Mesodermal cell (in vitro differentiated cells): ENCODE data around the gene ATP5MG.

Experiments
- H3K27ac ChIP-seq: 2 replicates; pipeline ENCODE4 v1.7.0; 2013; ENCODE audit warnings: mild to moderate bottlenecking, low read depth, low read length, moderate library complexity; ENCODE audit not compliant: severe bottlenecking
- H3K36me3 ChIP-seq: 2 replicates; pipeline ENCODE4 v1.7.1; 2013; ENCODE audit warnings: mild to moderate bottlenecking, low read length, moderate library complexity; ENCODE audit not compliant: control insufficient read depth, insufficient read depth
- H3K4me1 ChIP-seq: one replicate; pipeline ENCODE4 v1.7.1; 2013; ENCODE audit warnings: mild to moderate bottlenecking, low read length; ENCODE audit not compliant: insufficient read depth, control insufficient read depth, poor library complexity, severe bottlenecking
- H3K4me3 ChIP-seq: 2 replicates; pipeline ENCODE4 v1.7.0; 2013; ENCODE audit warnings: low read length, control low read depth, mild to moderate bottlenecking; ENCODE audit not compliant: insufficient read depth, poor library complexity, severe bottlenecking; ENCODE audit errors: extremely low read depth
- H3K9me3 ChIP-seq: 2 replicates; pipeline ENCODE4 v1.7.1; 2013; ENCODE audit warnings: mild to moderate bottlenecking, low read length, moderate library complexity; ENCODE audit not compliant: control insufficient read depth
- WGBS, 2 experiments: methylation state at CpG; one replicate each; pipeline ENCODE4 v1.1.5; 2013; ENCODE audit warnings: missing lambda C conversion rate in 2 of 2; ENCODE audit not compliant: insufficient coverage in 2 of 2; 5-methylcytosine and 5-hydroxymethylcytosine counted together

ATP5MG gene

DNA sequence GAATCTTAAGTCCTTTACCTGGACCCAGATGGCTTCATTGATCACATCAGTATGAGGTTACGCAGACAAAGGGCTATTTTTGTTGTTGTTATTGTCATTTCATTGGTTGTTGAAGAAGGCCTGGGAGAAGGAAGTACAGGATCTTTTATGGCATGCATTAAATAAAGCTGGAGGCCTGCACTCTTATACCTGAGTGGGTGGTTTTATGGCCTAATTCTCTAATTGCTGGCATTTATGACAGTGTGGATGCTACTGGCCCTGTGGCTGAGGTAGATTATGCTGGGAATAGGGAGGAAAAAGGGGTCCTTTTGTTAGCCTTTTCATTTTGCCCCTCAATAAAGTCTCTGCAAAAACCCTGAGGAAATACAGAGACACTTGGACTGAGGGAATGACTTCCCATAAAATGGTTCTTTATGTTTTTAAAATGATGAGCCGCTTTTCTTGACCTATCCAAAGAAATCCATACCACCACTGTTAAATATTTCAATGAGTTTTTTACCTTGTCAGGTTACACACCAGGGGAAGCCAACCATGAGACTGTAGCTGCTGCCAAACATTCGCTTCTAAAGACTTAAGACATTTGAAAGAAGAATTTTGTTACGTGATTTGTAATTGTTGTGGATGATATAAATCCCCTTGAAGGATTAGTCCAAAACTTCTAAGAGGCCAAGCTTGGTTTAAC lies 41.6 kb downstream of the ATP5MG start:
- Histone ChIP-seq H3K4me1 (peaks cover 18% of the 10 kb centered on the region), H3K9me3 (no peaks in the 10 kb centered on the region), H3K27ac (no peak overlapping the region), H3K4me3 (no peak overlapping the region), H3K36me3 (peaks cover 65% of the 10 kb centered on the region)
- WGBS, 2 experiments = 88 to 100% methylated on average over 3 to 4 of the region's 4 CpGs

DNA sequence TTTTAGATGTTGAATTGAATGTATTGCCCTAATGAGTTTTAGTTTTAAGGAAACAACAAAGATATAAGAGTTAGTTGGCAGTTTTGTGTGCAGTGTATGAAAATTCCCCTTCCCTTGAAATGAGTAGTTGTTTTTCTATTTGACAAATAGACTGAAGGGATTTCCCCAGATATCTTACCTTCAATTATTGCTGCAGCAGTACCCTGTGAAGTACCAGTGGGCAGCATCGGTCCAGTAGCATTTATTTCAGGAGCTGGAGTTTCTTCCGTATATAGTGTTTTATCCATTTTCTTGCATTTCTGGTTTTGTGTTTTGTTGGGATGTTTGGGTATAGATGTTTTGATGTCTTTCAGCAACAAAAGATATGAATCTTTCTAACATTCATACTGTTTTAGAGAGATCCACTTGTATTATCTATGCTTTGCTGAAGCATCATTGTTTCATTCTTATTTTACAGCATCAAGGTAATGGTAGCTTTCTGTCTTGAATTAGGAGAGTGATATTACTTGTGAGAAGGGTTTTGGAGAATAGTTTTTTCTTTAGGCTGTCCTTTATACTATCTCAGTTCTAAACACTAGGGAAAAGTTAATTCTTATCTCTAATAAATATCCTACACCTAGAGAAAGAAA lies 42.3 kb downstream of the ATP5MG start:
- Histone ChIP-seq H3K4me1 (peaks cover 18% of the 10 kb centered on the region), H3K27ac (no peak overlapping the region), H3K4me3 (no peak overlapping the region), H3K36me3 (peaks cover 68% of the 10 kb centered on the region), H3K9me3 (no peaks in the 10 kb centered on the region)
- WGBS, 2 experiments = 80% methylated on average over 1 of the region's 2 CpGs; no CpG with 5 or more reads in 1 of the 2 experiments

DNA sequence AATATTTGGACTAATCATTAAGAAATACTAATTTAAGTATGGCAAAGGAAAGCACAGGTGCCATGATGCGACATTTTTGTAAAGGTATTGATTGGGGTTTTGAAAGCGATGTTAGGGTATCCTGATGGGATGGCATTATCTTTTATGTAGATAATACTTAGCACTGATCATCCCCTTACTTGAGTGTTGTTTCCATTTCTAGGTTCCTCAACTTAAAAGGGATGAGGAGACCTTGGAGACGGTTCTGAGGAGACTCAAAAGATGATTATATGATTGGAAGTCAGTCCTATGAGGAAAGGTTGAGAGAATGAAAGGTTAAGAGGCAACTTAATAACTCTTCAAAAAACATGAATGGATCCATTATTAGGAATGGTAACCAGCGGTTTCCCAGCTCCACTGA lies 46.0 kb downstream of the ATP5MG start:
- no peaks in the 10 kb centered on the region for H3K4me1 ChIP-seq
- no peak overlapping the region for H3K4me3 ChIP-seq
- H3K36me3 ChIP-seq = peaks cover 60% of the 10 kb centered on the region
- H3K27ac ChIP-seq = no peak overlapping the region
- no peaks in the 10 kb centered on the region for H3K9me3 ChIP-seq
- 83% methylated on average over 2 of the region's 4 CpGs; no CpG with 5 or more reads in 1 of the 2 experiments for WGBS, 2 experiments

DNA sequence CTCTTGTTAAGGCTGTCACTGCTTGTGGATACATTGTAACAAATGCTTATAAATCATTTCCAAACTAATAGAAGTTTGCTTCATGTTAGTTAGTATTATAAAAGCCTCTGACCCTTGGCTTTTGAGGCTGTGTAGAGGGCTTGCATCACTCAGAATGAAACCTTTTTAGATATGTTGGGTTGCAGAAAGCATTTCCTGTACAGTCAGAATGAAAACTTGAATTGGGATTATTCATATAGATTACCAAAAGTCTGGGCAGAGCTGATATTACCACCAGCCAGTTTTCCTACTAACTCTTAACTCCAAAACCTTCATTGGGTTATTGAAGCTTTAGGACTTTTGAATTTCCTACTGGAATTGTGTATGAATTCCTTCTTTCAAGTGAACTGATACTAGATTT lies 46.9 kb downstream of the ATP5MG start:
- H3K4me1 ChIP-seq = no peaks in the 10 kb centered on the region

DNA sequence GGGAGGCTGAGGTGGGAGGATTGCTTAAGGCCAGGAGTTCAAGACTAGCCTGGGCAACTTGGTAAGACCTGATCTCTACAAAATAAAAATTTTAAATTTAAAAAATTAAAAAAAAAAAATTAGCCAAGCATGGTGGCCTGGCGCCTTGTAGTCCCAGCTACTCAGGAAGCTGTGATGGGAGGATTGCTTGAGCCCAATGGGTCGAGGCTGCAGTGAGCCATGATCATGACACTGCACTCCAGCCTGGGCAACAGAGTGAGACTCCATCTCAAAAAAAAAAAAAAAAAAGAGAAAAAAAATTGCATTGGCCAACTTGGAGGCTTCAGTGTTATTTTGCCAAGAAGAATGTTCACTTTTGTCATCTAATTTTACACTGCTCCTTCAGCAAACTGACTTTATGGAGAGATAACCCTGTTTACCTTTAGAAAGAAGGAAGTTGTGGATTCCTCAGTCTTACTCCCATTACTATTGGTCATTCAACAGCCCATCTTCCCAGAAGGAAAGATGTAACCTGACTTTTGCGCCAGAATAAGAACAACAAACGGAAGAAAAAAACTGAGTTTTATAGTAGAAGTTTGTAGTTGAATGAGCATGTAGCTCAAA lies 48.0 kb downstream of the ATP5MG start:
- 100% methylated on average over 2 of the region's 4 CpGs for WGBS, 2 experiments
- no peaks in the 10 kb centered on the region for H3K4me1 ChIP-seq
- peaks cover 61% of the 10 kb centered on the region for H3K36me3 ChIP-seq
- H3K9me3 ChIP-seq = no peaks in the 10 kb centered on the region
- H3K4me3 ChIP-seq = no peak overlapping the region
- H3K27ac ChIP-seq = no peak overlapping the region

More for the DNA sequence above, 46.9 kb downstream of the ATP5MG start:
- H3K4me3 ChIP-seq = no peak overlapping the region
- no peaks in the 10 kb centered on the region for H3K9me3 ChIP-seq
- H3K36me3 ChIP-seq = peaks cover 57% of the 10 kb centered on the region
- no peak overlapping the region for H3K27ac ChIP-seq

DNA sequence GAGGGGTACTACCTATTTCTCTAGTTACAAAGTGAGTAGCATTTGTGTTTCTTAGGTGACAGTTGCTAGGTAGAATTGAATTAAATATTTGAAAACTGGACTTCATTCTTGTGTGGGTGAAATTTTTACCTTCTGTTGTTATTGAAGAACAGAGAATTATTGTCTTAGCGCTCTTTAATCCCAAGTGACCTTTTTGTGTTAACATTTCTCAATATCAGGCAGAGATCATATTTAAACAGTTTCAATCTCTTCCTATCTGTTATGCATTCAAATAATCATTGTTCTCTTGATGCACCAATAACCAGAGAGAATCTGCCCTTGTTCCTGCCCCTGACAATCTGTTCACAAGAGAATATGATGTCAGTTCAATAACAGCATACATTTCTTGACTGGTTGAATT lies 49.0 kb downstream of the ATP5MG start:
- no peak overlapping the region for H3K4me3 ChIP-seq

More for the DNA sequence above, 49.0 kb downstream of the ATP5MG start:
- WGBS, 2 experiments = 80% methylated on average over 1 of the region's 1 CpG; no CpG with 5 or more reads in 1 of the 2 experiments
- Histone ChIP-seq H3K27ac (no peak overlapping the region), H3K4me1 (no peaks in the 10 kb centered on the region), H3K9me3 (no peaks in the 10 kb centered on the region), H3K36me3 (peaks cover 57% of the 10 kb centered on the region)
